IMR-90 (cell line): ENCODE results near the gene DSN1. TPM values are rescaled to one million over a fixed set of nuclear protein-coding genes. Genes with fewer than 3 reads are reported as not detected.

Experiments
- ATAC-seq: fragments of 200-7000 bp; cut with Tn5 transposase; 2 replicates; pipeline ENCODE4 v1.9.1; 2020; ENCODE audit warnings: low read depth, mild to moderate bottlenecking, moderate library complexity
- BruUV-seq: library from RNA; stranded (reverse); fragments of 400-500 nt; replicated peaks from 2 replicates; lab custom pipeline; 2021; lab: Mats Ljungman, UMichigan
- CTCF ChIA-PET: fragments of 300-600 bp; formaldehyde crosslinking; extraction: SDS; loops from one replicate; lab custom pipeline; 2021; ENCODE audit warnings: antibody characterized with exemption; lab: Yijun Ruan, JAX
- POLR2A ChIA-PET: fragments of 300-600 bp; sonication (Branson Sonifier 250); formaldehyde crosslinking; loops from one replicate; lab custom pipeline; 2022; ENCODE audit warnings: antibody characterized with exemption; ENCODE audit not compliant: unreplicated experiment; lab: Charles Lee
- DNase-seq: peaks from one replicate; pipeline ENCODE4 v3.0.0; 2013
- H2AFZ ChIP-seq: replicated peaks from 2 replicates; pipeline ENCODE3; 2013; ENCODE audit warnings: low read length, mild to moderate bottlenecking; ENCODE audit not compliant: poor library complexity
- H2AK5ac ChIP-seq: 2 replicates; pipeline ENCODE4 v1.6.1; 2013; ENCODE audit warnings: low read depth, low read length, inconsistent platforms
- H2AK9ac ChIP-seq: replicated peaks from 2 replicates; pipeline ENCODE3; 2013; ENCODE audit warnings: mild to moderate bottlenecking, low read depth, low read length, moderate library complexity; ENCODE audit not compliant: poor library complexity
- H2BK120ac ChIP-seq: 2 replicates; pipeline ENCODE4 v1.6.1; 2013; ENCODE audit warnings: low read depth, low read length, inconsistent platforms
- H2BK15ac ChIP-seq: 3 replicates; pipeline ENCODE4 v1.6.1; 2013; ENCODE audit warnings: low read depth, low read length, inconsistent platforms
- H2BK20ac ChIP-seq: 2 replicates; pipeline ENCODE4 v1.6.1; 2013; ENCODE audit warnings: low read depth, mild to moderate bottlenecking, inconsistent platforms, low read length, moderate library complexity
- H2BK5ac ChIP-seq: 2 replicates; pipeline ENCODE4 v1.6.1; 2013; ENCODE audit warnings: mild to moderate bottlenecking, low read depth, low read length, inconsistent platforms; ENCODE audit not compliant: poor library complexity, severe bottlenecking
- H3K14ac ChIP-seq: replicated peaks from 2 replicates; pipeline ENCODE4 v1.6.1; 2013; ENCODE audit warnings: low read depth, low read length, inconsistent platforms
- H3K18ac ChIP-seq: 2 replicates; pipeline ENCODE4 v1.6.1; 2013; ENCODE audit warnings: low read depth, low read length, control low read depth
- H3K23ac ChIP-seq: 2 replicates; pipeline ENCODE4 v1.6.1; 2013; ENCODE audit warnings: low read depth, low read length, inconsistent platforms
- H3K27ac ChIP-seq: 2 replicates; pipeline ENCODE4 v1.5.1; 2013; ENCODE audit warnings: mild to moderate bottlenecking, control low read depth, low read length; ENCODE audit not compliant: insufficient read depth
- H3K27me3 ChIP-seq: 2 replicates; pipeline ENCODE4 v1.6.1; 2013; ENCODE audit warnings: low read length; ENCODE audit not compliant: control insufficient read depth, insufficient read depth
- H3K36me3 ChIP-seq: 2 replicates; pipeline ENCODE4 v1.6.1; 2013; ENCODE audit warnings: low read length, mixed read lengths; ENCODE audit not compliant: control insufficient read depth, insufficient read depth
- H3K4ac ChIP-seq: 2 replicates; pipeline ENCODE4 v1.6.1; 2013; ENCODE audit warnings: low read depth, low read length, inconsistent platforms
- H3K4me1 ChIP-seq: 2 replicates; pipeline ENCODE4 v1.6.1; 2013; ENCODE audit warnings: low read length, mixed read lengths; ENCODE audit not compliant: control insufficient read depth, insufficient read depth
- H3K4me2 ChIP-seq: 2 replicates; pipeline ENCODE4 v1.6.1; 2013; ENCODE audit warnings: low read depth, mild to moderate bottlenecking, control low read depth, low read length, moderate library complexity
- H3K4me3 ChIP-seq: 2 replicates; pipeline ENCODE4 v1.5.1; 2013; ENCODE audit warnings: low read depth, mild to moderate bottlenecking, control low read depth, low read length, moderate library complexity; ENCODE audit not compliant: insufficient read depth
- H3K56ac ChIP-seq: 2 replicates; pipeline ENCODE4 v1.6.1; 2013; ENCODE audit warnings: low read length, inconsistent platforms; ENCODE audit not compliant: insufficient read depth; ENCODE audit errors: extremely low read depth
- H3K79me1 ChIP-seq, 2 experiments: 2 replicates each; pipeline ENCODE4 v1.6.1; 2013; ENCODE audit warnings: low read length in 2 of 2, inconsistent platforms in 1 of 2, low read depth in 1 of 2
- H3K9ac ChIP-seq: 2 replicates; pipeline ENCODE4 v1.6.1; 2013; ENCODE audit warnings: low read depth, low read length, control low read depth
- H3K9me1 ChIP-seq: 2 replicates; pipeline ENCODE4 v1.6.1; 2013; ENCODE audit warnings: low read length, inconsistent platforms; ENCODE audit not compliant: insufficient read depth
- H3K9me3 ChIP-seq: 2 replicates; pipeline ENCODE4 v1.6.1; 2013; ENCODE audit warnings: low read length; ENCODE audit not compliant: control insufficient read depth, insufficient read depth
- H4K20me1 ChIP-seq: 2 replicates; pipeline ENCODE4 v1.6.1; 2013; ENCODE audit warnings: low read length, inconsistent platforms; ENCODE audit not compliant: insufficient read depth
- H4K5ac ChIP-seq: 2 replicates; pipeline ENCODE4 v1.6.1; 2013; ENCODE audit warnings: mild to moderate bottlenecking, low read depth, low read length, control low read depth
- H4K8ac ChIP-seq, 2 experiments: 2 replicates each; pipeline ENCODE4 v1.6.1; 2013; ENCODE audit warnings: low read depth in 2 of 2, low read length in 2 of 2, control low read depth in 1 of 2, inconsistent platforms in 1 of 2
- H4K91ac ChIP-seq: 2 replicates; pipeline ENCODE4 v1.6.1; 2013; ENCODE audit warnings: low read depth, low read length, inconsistent platforms; ENCODE audit not compliant: insufficient read depth
- BHLHE40 ChIP-seq: fragments of 150-350 bp; IDR thresholded peaks from 2 replicates; pipeline ENCODE4 v1.6.1; 2016; ENCODE audit warnings: mild to moderate bottlenecking, low read depth, low read length
- CEBPB ChIP-seq: IDR thresholded peaks from 2 replicates; pipeline ENCODE4 v1.6.1; 2012; ENCODE audit warnings: low read depth, low read length, improper control_type of control experiment
- CHD1 ChIP-seq: IDR thresholded peaks from 2 replicates; pipeline ENCODE4 v1.6.1; 2012; ENCODE audit warnings: low read depth, low read length, improper control_type of control experiment
- FOS ChIP-seq: fragments of 150-350 bp; IDR thresholded peaks from 2 replicates; pipeline ENCODE4 v1.6.1; 2016; ENCODE audit warnings: low read depth, low read length
- MAFK ChIP-seq: IDR thresholded peaks from 2 replicates; pipeline ENCODE4 v1.6.1; 2012; ENCODE audit warnings: low read depth, low read length, improper control_type of control experiment
- MAZ ChIP-seq: IDR thresholded peaks from 2 replicates; pipeline ENCODE4 v1.6.1; 2012; ENCODE audit warnings: low read depth, mild to moderate bottlenecking, low read length, improper control_type of control experiment, moderate library complexity, borderline replicate concordance
- MXI1 ChIP-seq: IDR thresholded peaks from 2 replicates; pipeline ENCODE4 v1.6.1; 2012; ENCODE audit warnings: low read depth, mild to moderate bottlenecking, low read length, moderate library complexity, borderline replicate concordance
- NFE2L2 ChIP-seq: fragments of 150-350 bp; IDR thresholded peaks from 2 replicates; pipeline ENCODE4 v1.6.1; 2016; ENCODE audit warnings: low read depth, mild to moderate bottlenecking, low read length
- POLR2A ChIP-seq: IDR thresholded peaks from 2 replicates; pipeline ENCODE4 v1.6.1; 2012; ENCODE audit warnings: mild to moderate bottlenecking, low read depth, low read length
- RAD21 ChIP-seq: IDR thresholded peaks from 2 replicates; pipeline ENCODE4 v1.6.1; 2012; ENCODE audit warnings: low read length, improper control_type of control experiment
- RCOR1 ChIP-seq: IDR thresholded peaks from 2 replicates; pipeline ENCODE4 v1.6.1; 2012; ENCODE audit warnings: mild to moderate bottlenecking, low read length, improper control_type of control experiment; ENCODE audit not compliant: insufficient replicate concordance
- RFX5 ChIP-seq: IDR thresholded peaks from 2 replicates; pipeline ENCODE4 v1.8.0; 2012; ENCODE audit warnings: low read depth, mild to moderate bottlenecking, low read length, moderate library complexity
- SMC3 ChIP-seq: fragments of 150-350 bp; IDR thresholded peaks from 2 replicates; pipeline ENCODE4 v1.6.1; 2016; ENCODE audit warnings: low read depth, mild to moderate bottlenecking, antibody characterized with exemption, low read length, moderate library complexity
- WGBS, 2 experiments: methylation state at CpG; one replicate each; pipeline versions ENCODE4 v1.1.5 to v1.1.7; 2013; ENCODE audit warnings: missing lambda C conversion rate in 2 of 2; ENCODE audit not compliant: insufficient read length in 1 of 2; ENCODE audit errors: extremely low coverage in 2 of 2; 5-methylcytosine and 5-hydroxymethylcytosine counted together
- dilution Hi-C: fragments of 300-500 bp; cut with HindIII; formaldehyde crosslinking; loops from one replicate; pipeline ENCODE4 v1.14.3; 2018; ENCODE audit warnings: low sequenced_read_pairs; ENCODE audit not compliant: unreplicated experiment
- in situ Hi-C: fragments of 300-500 bp; cut with MboI; formaldehyde crosslinking; loops from 3 replicates; pipeline ENCODE4 v1.14.3; 2019; ENCODE audit warnings: low sequenced_read_pairs, inconsistent platforms, mixed read lengths
- intact Hi-C: fragments of 100-400 bp; cut with micrococcal nuclease; formaldehyde crosslinking; loops from 2 replicates; pipeline ENCODE4 v1.10.0; 2022
- polyA plus RNA-seq, 3 experiments: library from polyadenylated mRNA; depleted of rRNA; stranded (reverse); fragments of >200 nt; gene quantifications; 2 replicates each; pipeline ENCODE4 v1.2.3, GENCODE V29; 2012; ENCODE audit warnings: low replicate concordance in 1 of 3
- total RNA-seq: library from RNA; depleted of rRNA; stranded (reverse); fragments of >200 nt; gene quantifications from 2 replicates; pipeline ENCODE4 v1.2.3, GENCODE V29; 2012
- TF ChIP-seq, protein P1 (sequence below): conservative IDR thresholded peaks from 2 replicates; pipeline ENCODE4 v1.5.1; 2012; ENCODE audit warnings: mild to moderate bottlenecking, low read depth, low read length, improper control_type of control experiment
- TF ChIP-seq, protein P2 (sequence below): fragments of 150-350 bp; IDR thresholded peaks from 2 replicates; pipeline ENCODE4 v1.6.1; 2016; ENCODE audit warnings: low read depth, mild to moderate bottlenecking, low read length, moderate library complexity, borderline replicate concordance
- TF ChIP-seq, protein P3 (sequence below): fragments of 150-350 bp; IDR thresholded peaks from 2 replicates; pipeline ENCODE4 v1.6.1; 2017; ENCODE audit warnings: mild to moderate bottlenecking, antibody characterized with exemption, low read length, low read depth

Gene DSN1
- total and polyA plus RNA-seq, 2 of the 4 experiments (the other 2 are of a cell fraction): 10.5 to 16.3 TPM

DNA sequence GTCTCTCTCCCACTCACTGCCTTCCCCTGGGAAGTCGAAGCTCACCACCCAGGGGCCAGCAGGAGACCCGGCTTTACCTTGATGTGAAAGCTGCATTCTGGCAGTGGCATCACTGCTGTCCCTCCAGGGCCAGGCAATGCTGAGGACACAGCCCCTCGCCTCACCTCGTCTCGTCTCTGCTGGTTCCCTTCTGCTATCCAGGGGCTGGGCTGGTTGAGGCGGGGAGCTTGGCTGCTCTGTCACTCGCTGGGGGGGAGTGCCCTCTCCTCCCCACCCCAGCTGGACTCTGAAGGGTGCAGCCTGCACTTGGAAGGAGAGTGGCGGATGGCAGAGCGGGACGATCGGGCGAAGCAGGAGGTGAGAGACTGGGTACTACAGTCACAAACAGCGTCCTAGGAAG is 12.7 kb upstream of the DSN1 start:
- no peak overlapping the region for H2BK20ac ChIP-seq
- no peak overlapping the region for H4K91ac ChIP-seq
- H2BK15ac ChIP-seq: no peak overlapping the region
- no peak overlapping the region for H3K23ac ChIP-seq
- no peak overlapping the region; the same call in 1 of the 2 replicates for H4K5ac ChIP-seq
- in situ Hi-C loops (no loop called here), intact Hi-C loops (no loop called here), dilution Hi-C loops (no loop called here)
- no peak overlapping the region for H2AK9ac ChIP-seq
- peaks cover 14% of the 10 kb centered on the region for H3K4me1 ChIP-seq
- H3K4me2 ChIP-seq: no peak overlapping the region
- peaks cover 30% of the 10 kb centered on the region for H3K36me3 ChIP-seq
- no peak overlapping the region for H4K8ac ChIP-seq
- no peak overlapping the region for H3K4me3 ChIP-seq
- H2BK120ac ChIP-seq: no peak overlapping the region
- H3K27ac ChIP-seq: no peak overlapping the region
- DNase-seq (no peak), ATAC-seq (no peak)
- H3K9me1 ChIP-seq: peaks cover 28% of the 10 kb centered on the region
- H3K9me3 ChIP-seq: no peaks in the 10 kb centered on the region
- WGBS, 2 experiments: 100% methylated on average over 4 of the region's 13 CpGs; no CpG with 5 or more reads in 1 of the 2 experiments
- no peak overlapping the region for H2AFZ ChIP-seq
- no peak overlapping the region for H3K4ac ChIP-seq
- peaks cover 40 to 72% of the 10 kb centered on the region in 2 experiments for H3K79me1 ChIP-seq
- no peak overlapping the region for H2AK5ac ChIP-seq
- no peak overlapping the region for H2BK5ac ChIP-seq
- H3K27me3 ChIP-seq: no peaks in the 10 kb centered on the region
- no peak for TF ChIP-seq CEBPB
- TF ChIP-seq MAFK: no peak
- no peak for TF ChIP-seq RFX5
- TF ChIP-seq, protein P1, sequence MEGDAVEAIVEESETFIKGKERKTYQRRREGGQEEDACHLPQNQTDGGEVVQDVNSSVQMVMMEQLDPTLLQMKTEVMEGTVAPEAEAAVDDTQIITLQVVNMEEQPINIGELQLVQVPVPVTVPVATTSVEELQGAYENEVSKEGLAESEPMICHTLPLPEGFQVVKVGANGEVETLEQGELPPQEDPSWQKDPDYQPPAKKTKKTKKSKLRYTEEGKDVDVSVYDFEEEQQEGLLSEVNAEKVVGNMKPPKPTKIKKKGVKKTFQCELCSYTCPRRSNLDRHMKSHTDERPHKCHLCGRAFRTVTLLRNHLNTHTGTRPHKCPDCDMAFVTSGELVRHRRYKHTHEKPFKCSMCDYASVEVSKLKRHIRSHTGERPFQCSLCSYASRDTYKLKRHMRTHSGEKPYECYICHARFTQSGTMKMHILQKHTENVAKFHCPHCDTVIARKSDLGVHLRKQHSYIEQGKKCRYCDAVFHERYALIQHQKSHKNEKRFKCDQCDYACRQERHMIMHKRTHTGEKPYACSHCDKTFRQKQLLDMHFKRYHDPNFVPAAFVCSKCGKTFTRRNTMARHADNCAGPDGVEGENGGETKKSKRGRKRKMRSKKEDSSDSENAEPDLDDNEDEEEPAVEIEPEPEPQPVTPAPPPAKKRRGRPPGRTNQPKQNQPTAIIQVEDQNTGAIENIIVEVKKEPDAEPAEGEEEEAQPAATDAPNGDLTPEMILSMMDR: no peak
- TF ChIP-seq RAD21: no peak
- TF ChIP-seq NFE2L2: no peak
- TF ChIP-seq, protein P2, sequence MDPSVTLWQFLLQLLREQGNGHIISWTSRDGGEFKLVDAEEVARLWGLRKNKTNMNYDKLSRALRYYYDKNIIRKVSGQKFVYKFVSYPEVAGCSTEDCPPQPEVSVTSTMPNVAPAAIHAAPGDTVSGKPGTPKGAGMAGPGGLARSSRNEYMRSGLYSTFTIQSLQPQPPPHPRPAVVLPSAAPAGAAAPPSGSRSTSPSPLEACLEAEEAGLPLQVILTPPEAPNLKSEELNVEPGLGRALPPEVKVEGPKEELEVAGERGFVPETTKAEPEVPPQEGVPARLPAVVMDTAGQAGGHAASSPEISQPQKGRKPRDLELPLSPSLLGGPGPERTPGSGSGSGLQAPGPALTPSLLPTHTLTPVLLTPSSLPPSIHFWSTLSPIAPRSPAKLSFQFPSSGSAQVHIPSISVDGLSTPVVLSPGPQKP: no peak
- no peak for TF ChIP-seq MXI1
- no peak for TF ChIP-seq CHD1
- no peak for TF ChIP-seq POLR2A
- TF ChIP-seq FOS: no peak
- no peak for TF ChIP-seq BHLHE40
- TF ChIP-seq MAZ: no peak
- TF ChIP-seq SMC3: no peak
- no peak for TF ChIP-seq RCOR1
- TF ChIP-seq, protein P3, sequence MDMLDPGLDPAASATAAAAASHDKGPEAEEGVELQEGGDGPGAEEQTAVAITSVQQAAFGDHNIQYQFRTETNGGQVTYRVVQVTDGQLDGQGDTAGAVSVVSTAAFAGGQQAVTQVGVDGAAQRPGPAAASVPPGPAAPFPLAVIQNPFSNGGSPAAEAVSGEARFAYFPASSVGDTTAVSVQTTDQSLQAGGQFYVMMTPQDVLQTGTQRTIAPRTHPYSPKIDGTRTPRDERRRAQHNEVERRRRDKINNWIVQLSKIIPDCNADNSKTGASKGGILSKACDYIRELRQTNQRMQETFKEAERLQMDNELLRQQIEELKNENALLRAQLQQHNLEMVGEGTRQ: no peak
- POLR2A ChIA-PET: no interaction called here
- BruUV-seq: no TSS peak
- H4K20me1 ChIP-seq: peaks cover 36% of the 10 kb centered on the region
- H3K18ac ChIP-seq: no peak overlapping the region
- no peak overlapping the region for H3K56ac ChIP-seq
- no peak overlapping the region for H3K9ac ChIP-seq
- no peak overlapping the region for H3K14ac ChIP-seq
- CTCF ChIA-PET: no interaction called here
